ENCODE results near the gene RSL1D1. TPM values are rescaled to one million over a fixed set of nuclear protein-coding genes. Genes with fewer than 3 reads are reported as not detected.

Gene RSL1D1
- total and polyA plus RNA-seq, 2 of the 8 experiments (the other 6 are each of a cell fraction or from before 2014, with no cell fraction given) = 41.3 to 292 TPM

DNA sequence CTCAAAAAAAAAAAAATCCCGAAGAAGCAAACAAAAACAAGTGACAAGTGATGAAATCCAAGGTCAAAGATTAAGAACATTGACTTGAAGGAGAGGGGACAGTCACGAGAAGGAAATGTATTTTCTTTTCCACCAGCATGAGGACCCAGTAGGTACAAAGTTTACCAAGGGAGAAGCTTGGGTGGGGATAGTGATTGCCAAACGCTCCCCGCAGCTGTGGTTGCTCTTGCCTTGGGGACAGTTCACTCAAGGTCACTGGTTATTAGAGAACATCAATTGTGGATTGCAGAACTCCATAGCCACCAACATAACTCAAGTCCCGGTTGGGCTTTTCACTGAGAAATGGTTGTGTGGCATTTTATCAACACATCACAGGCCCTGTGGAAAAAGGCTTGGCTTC is 27.0 kb downstream of the RSL1D1 start:
- Histone ChIP-seq H2BK12ac (ENCODE audit: low read depth, low read length) (no peak overlapping the region), H3K4me1 (replicated peaks in 1 of 4; ENCODE audit: control insufficient read depth in 3 of 4, insufficient read depth in 4 of 4, low read length in 3 of 4) (no peaks in the 10 kb centered on the region), H2BK5ac (ENCODE audit: low read depth, low read length) (no peak overlapping the region), H3K27me3 (replicated peaks in 1 of 4; ENCODE audit: control insufficient read depth in 3 of 4, extremely low read depth in 1 of 4, insufficient read depth in 3 of 4, low read length in 3 of 4) (no peaks in the 10 kb centered on the region), H3K18ac (ENCODE audit: extremely low read depth, low read length) (no peak overlapping the region), H3K23me2 (ENCODE audit: low read depth, low read length) (no peaks in the 10 kb centered on the region), H4K5ac (ENCODE audit: insufficient read length, low read depth, low read length) (no peak overlapping the region), H3K56ac (replicated peaks; ENCODE audit: insufficient read length, low read depth, low read length) (no peak overlapping the region), H4K20me1 (replicated peaks in 1 of 2; ENCODE audit: control insufficient read depth in 1 of 2, insufficient read depth in 2 of 2, low read length in 2 of 2) (no peaks in the 10 kb centered on the region), H3K79me2 (ENCODE audit: control insufficient read depth in 1 of 2, insufficient read depth in 2 of 2, low read length in 2 of 2) (no peaks in the 10 kb centered on the region), H2BK120ac (replicated peaks; ENCODE audit: low read depth, low read length) (no peak overlapping the region), H2AK5ac (ENCODE audit: low read depth, low read length) (no peak overlapping the region), H4K91ac (replicated peaks; ENCODE audit: insufficient read length, low read length) (no peak overlapping the region), H2BK20ac (ENCODE audit: low read length) (no peak overlapping the region), H3K14ac (ENCODE audit: insufficient read length) (no peak overlapping the region), H3K27ac (ENCODE audit: low read depth, low read length) (no peak overlapping the region), H3K23ac (ENCODE audit: insufficient read length) (no peak overlapping the region), H3K36me3 (ENCODE audit: control insufficient read depth in 2 of 4, insufficient read depth in 4 of 4, low read length in 3 of 4) (no peaks in the 10 kb centered on the region), H2BK15ac (ENCODE audit: low read length) (no peak overlapping the region), H2AFZ (ENCODE audit: low read length) (no peak overlapping the region), H3K4ac (replicated peaks; ENCODE audit: insufficient read length, low read depth, low read length) (no peak overlapping the region), H3K9ac (replicated peaks in 1 of 4; ENCODE audit: extremely low read depth in 1 of 4, low read depth in 3 of 4, low read length in 3 of 4) (no peak overlapping the region), H3K79me1 (ENCODE audit: low read depth, low read length) (no peaks in the 10 kb centered on the region), H4K8ac (ENCODE audit: extremely low read depth, insufficient read depth, low read length) (no peak overlapping the region), H3K4me2 (ENCODE audit: insufficient read depth in 1 of 2, low read depth in 2 of 2, low read length in 2 of 2) (no peak overlapping the region), H3K4me3 (ENCODE audit: extremely low read depth in 1 of 4, insufficient read depth in 2 of 4, low read depth in 3 of 4, low read length in 4 of 4) (no peak overlapping the region), H3K9me3 (ENCODE audit: insufficient read depth in 2 of 2, low read depth in 1 of 2, low read length in 1 of 2) (no peaks in the 10 kb centered on the region)
- ChIA-PET POLR2A (ENCODE audit: partially characterized antibody) (interaction anchor here (0.6 kb wide), 2 partner anchors 180 to 787 kb away, joined by 3 to 5 read pairs; no protein-coding TSS in a partner anchor), CTCF (ENCODE audit: partially characterized antibody) (interaction anchor here (0.6 to 1.2 kb wide), 2 partner anchors 21 to 25 kb away, joined by 3 read pairs; no protein-coding TSS in a partner anchor)
- WGBS, 2 experiments (ENCODE audit: extremely low coverage in 1 of 2, insufficient coverage in 1 of 2, insufficient read length in 1 of 2, insufficient replicate concordance in 2 of 2, low coverage in 1 of 2, low lambda C conversion rate in 2 of 2, missing lambda C conversion rate in 1 of 2) = 88% methylated on average over 5 of the region's 5 CpGs; no CpG with 5 or more reads in 1 of the 2 experiments
- no peak for FAIRE-seq
- DNase-seq (ENCODE audit: low read depth in 1 of 2, low spot score in 2 of 2) = no peak
- TF ChIP-seq, protein P1, sequence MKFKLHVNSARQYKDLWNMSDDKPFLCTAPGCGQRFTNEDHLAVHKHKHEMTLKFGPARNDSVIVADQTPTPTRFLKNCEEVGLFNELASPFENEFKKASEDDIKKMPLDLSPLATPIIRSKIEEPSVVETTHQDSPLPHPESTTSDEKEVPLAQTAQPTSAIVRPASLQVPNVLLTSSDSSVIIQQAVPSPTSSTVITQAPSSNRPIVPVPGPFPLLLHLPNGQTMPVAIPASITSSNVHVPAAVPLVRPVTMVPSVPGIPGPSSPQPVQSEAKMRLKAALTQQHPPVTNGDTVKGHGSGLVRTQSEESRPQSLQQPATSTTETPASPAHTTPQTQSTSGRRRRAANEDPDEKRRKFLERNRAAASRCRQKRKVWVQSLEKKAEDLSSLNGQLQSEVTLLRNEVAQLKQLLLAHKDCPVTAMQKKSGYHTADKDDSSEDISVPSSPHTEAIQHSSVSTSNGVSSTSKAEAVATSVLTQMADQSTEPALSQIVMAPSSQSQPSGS (IDR thresholded peaks at IDR 0.05; ENCODE audit: low read length) = no peak
- TF ChIP-seq TAF1 (IDR thresholded peaks at IDR 0.05; ENCODE audit: low read depth, low read length) (no peak), ZNF274 (IDR thresholded peaks at IDR 0.05; ENCODE audit: borderline replicate concordance, extremely low read depth, low read length) (no peak), SAP30 (IDR thresholded peaks at IDR 0.05; ENCODE audit: insufficient read depth, insufficient replicate concordance, low read length) (no peak), POLR2AphosphoS5 (IDR thresholded peaks at IDR 0.05; ENCODE audit: low read depth, low read length) (no peak), RNF2 (IDR thresholded peaks at IDR 0.05; ENCODE audit: borderline replicate concordance, low read depth, low read length, missing control alignments, poor library complexity, severe bottlenecking) (no peak), SIRT6 (IDR thresholded peaks at IDR 0.05; ENCODE audit: low read length) (no peak), MAFK (IDR thresholded peaks at IDR 0.05; ENCODE audit: low read depth, low read length) (no peak), SUZ12 (IDR thresholded peaks at IDR 0.05; ENCODE audit: low read length) (no peak)
- TF ChIP-seq, protein P2, sequence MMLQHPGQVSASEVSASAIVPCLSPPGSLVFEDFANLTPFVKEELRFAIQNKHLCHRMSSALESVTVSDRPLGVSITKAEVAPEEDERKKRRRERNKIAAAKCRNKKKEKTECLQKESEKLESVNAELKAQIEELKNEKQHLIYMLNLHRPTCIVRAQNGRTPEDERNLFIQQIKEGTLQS (IDR thresholded peaks at IDR 0.05; ENCODE audit: insufficient read depth, low read depth, low read length) = no peak

All from H1 (cell line).